Mesendoderm (in vitro differentiated cells): Measurements from ENCODE around the gene FAM120A.

Source experiments
- DNase-seq: peaks from one replicate; pipeline ENCODE4 v3.0.0; 2013
- H2AK5ac ChIP-seq: 2 replicates; pipeline ENCODE4 v1.6.1; 2013; ENCODE audit warnings: low read length, inconsistent platforms
- H2BK120ac ChIP-seq: 2 replicates; pipeline ENCODE4 v1.6.1; 2013; ENCODE audit warnings: low read depth, mild to moderate bottlenecking, low read length, moderate library complexity, mixed read lengths
- H2BK15ac ChIP-seq: replicated peaks from 2 replicates; pipeline ENCODE4 v1.6.1; 2013; ENCODE audit warnings: low read depth, mild to moderate bottlenecking, moderate library complexity
- H2BK5ac ChIP-seq: 2 replicates; pipeline ENCODE4 v1.6.1; 2013; ENCODE audit warnings: low read length, inconsistent platforms
- H3K18ac ChIP-seq: 2 replicates; pipeline ENCODE4 v1.6.1; 2013; ENCODE audit warnings: mild to moderate bottlenecking, low read length, mixed read lengths
- H3K23ac ChIP-seq: one replicate; pipeline ENCODE4 v1.6.1; 2013; ENCODE audit warnings: low read length
- H3K27ac ChIP-seq: 2 replicates; pipeline ENCODE4 v1.5.1; 2013; ENCODE audit warnings: low read depth, mild to moderate bottlenecking, inconsistent platforms, low read length, moderate library complexity
- H3K27me3 ChIP-seq: 2 replicates; pipeline ENCODE4 v1.6.1; 2013; ENCODE audit warnings: low read length, control low read depth, mild to moderate bottlenecking, inconsistent platforms; ENCODE audit not compliant: insufficient read depth, poor library complexity
- H3K36me3 ChIP-seq: 2 replicates; pipeline ENCODE4 v1.6.1; 2013; ENCODE audit warnings: low read length, inconsistent platforms; ENCODE audit not compliant: control insufficient read depth, insufficient read depth
- H3K4ac ChIP-seq: one replicate; pipeline ENCODE4 v1.6.1; 2013; ENCODE audit warnings: low read depth, mild to moderate bottlenecking, low read length, moderate library complexity
- H3K4me1 ChIP-seq: 2 replicates; pipeline ENCODE4 v1.6.1; 2013; ENCODE audit warnings: low read depth, low read length, inconsistent platforms; ENCODE audit not compliant: control insufficient read depth
- H3K4me2 ChIP-seq: 2 replicates; pipeline ENCODE4 v1.6.1; 2013; ENCODE audit warnings: low read length
- H3K4me3 ChIP-seq: 2 replicates; pipeline ENCODE4 v1.5.1; 2013; ENCODE audit warnings: mild to moderate bottlenecking, low read length
- H3K56ac ChIP-seq: one replicate; pipeline ENCODE4 v1.6.1; 2013; ENCODE audit warnings: low read length
- H3K79me1 ChIP-seq: 2 replicates; pipeline ENCODE4 v1.6.1; 2013; ENCODE audit warnings: low read length, inconsistent platforms
- H3K79me2 ChIP-seq: 2 replicates; pipeline ENCODE4 v1.6.1; 2013; ENCODE audit warnings: mild to moderate bottlenecking, low read length; ENCODE audit not compliant: control insufficient read depth, insufficient read depth
- H3K9ac ChIP-seq: 2 replicates; pipeline ENCODE4 v1.6.1; 2013; ENCODE audit warnings: low read length, inconsistent platforms
- H4K5ac ChIP-seq: one replicate; pipeline ENCODE4 v1.6.1; 2013; ENCODE audit warnings: low read length
- H4K8ac ChIP-seq: one replicate; pipeline ENCODE4 v1.6.1; 2013; ENCODE audit warnings: low read depth, mild to moderate bottlenecking, control low read depth, low read length, moderate library complexity
- WGBS: extraction: QIAGEN DNeasy Blood & Tissue Kit; methylation state at CpG from one replicate; pipeline ENCODE4 v1.1.7; 2013; ENCODE audit warnings: low lambda C conversion rate, missing lambda C conversion rate; ENCODE audit not compliant: insufficient coverage; ENCODE audit errors: extremely low coverage; 5-methylcytosine and 5-hydroxymethylcytosine counted together

FAM120A gene

DNA sequence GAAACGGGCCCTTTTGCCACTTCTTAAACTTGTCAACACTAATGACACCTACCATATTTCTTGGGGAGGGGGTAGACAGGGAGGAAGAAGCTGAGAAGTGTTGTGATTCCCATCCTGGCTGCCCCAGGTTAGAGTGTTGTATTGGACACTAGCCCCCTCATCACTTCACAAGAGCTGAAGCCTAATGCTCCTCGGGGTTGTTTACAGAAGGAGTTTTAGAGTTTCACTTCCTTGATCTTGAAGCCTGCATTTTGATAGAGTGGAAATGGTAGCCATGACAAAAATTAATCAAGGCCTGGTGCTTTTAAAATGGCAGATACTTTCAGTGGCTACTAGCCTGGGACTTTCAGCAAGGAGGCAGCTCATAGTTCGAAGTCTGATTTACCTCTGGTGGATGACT, 12.9 kb downstream of the FAM120A start:
- no peak overlapping the region for H2BK5ac ChIP-seq
- peaks cover 17% of the 10 kb centered on the region for H3K79me1 ChIP-seq
- H4K5ac ChIP-seq = no peak overlapping the region
- WGBS = no CpG with 5 or more reads among the region's 3 CpGs
- H3K23ac ChIP-seq = no peak overlapping the region
- peak overlapping the region; percentile 65 for H4K8ac ChIP-seq
- H3K4ac ChIP-seq = no peak overlapping the region
- DNase-seq = no peak
- peak overlapping the region; percentile 64 for H3K18ac ChIP-seq
- no peak overlapping the region for H3K27ac ChIP-seq
- peak overlapping the region; percentile 94 for H2BK120ac ChIP-seq
- no peak overlapping the region for H2BK15ac ChIP-seq
- no peaks in the 10 kb centered on the region for H3K27me3 ChIP-seq
- H3K4me2 ChIP-seq = no peak overlapping the region
- peaks cover 22% of the 10 kb centered on the region for H3K4me1 ChIP-seq
- no peak overlapping the region for H2AK5ac ChIP-seq
- H3K4me3 ChIP-seq = no peak overlapping the region
- H3K36me3 ChIP-seq = no peaks in the 10 kb centered on the region
- H3K9ac ChIP-seq = no peak overlapping the region
- no peak overlapping the region for H3K56ac ChIP-seq
- H3K79me2 ChIP-seq = peaks cover 77% of the 10 kb centered on the region

DNA sequence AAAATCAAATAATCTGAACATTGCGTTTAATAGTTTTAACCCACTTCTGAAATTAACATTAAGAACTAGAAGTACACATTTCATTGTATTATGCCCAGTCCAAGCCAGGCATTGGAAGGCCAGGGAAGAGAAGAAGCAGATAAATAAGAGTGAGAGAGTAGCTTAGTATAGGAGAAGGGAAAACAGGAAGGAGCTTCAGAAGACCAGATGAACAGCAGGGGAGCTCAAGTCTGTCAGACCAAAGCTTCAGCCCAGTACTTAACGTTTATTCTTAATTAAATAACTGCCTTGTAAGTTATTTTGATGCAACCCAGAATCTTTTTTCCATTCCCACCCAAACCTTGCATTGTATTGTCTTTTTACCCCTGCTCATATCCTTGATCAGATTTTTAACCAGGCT, 13.4 kb downstream of the FAM120A start:
- Histone ChIP-seq H3K4me2 (no peak overlapping the region), H3K27ac (no peak overlapping the region), H3K79me1 (peaks cover 15% of the 10 kb centered on the region), H3K9ac (no peak overlapping the region), H2BK5ac (no peak overlapping the region), H3K4me3 (no peak overlapping the region), H3K23ac (no peak overlapping the region), H2BK120ac (no peak overlapping the region), H3K4me1 (peaks cover 22% of the 10 kb centered on the region), H3K4ac (no peak overlapping the region), H3K27me3 (no peaks in the 10 kb centered on the region), H3K36me3 (no peaks in the 10 kb centered on the region), H4K8ac (no peak overlapping the region), H3K79me2 (peaks cover 76% of the 10 kb centered on the region), H3K18ac (no peak overlapping the region), H3K56ac (no peak overlapping the region), H4K5ac (no peak overlapping the region), H2BK15ac (no peak overlapping the region), H2AK5ac (no peak overlapping the region)
- WGBS = no CpG with 5 or more reads among the region's 2 CpGs
- peak; percentile 70 for DNase-seq

DNA sequence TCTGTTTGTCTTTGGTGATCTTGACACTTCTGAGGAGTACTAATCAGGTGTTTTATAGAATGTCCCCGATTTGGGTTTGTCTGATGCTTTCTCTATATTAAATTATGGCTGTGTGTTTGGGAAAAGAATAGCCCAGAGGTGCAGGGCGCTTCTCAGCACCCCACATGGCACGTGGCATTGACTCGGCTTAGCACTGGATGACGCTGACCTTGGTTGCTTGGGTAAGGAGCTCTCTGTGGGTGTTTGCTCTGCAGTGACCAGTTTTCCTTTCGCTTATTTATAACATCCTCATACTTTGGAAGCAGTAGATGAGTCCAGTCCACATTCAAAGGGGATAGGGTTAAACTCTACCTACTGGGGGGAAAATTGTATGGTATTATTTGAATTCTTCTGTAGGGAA, 14.4 kb downstream of the FAM120A start:
- H2AK5ac ChIP-seq = no peak overlapping the region
- no CpG with 5 or more reads among the region's 6 CpGs for WGBS
- no peaks in the 10 kb centered on the region for H3K36me3 ChIP-seq
- no peak overlapping the region for H3K4me3 ChIP-seq
- H3K79me2 ChIP-seq = peaks cover 81% of the 10 kb centered on the region
- no peaks in the 10 kb centered on the region for H3K27me3 ChIP-seq
- H2BK5ac ChIP-seq = no peak overlapping the region
- no peak overlapping the region for H3K18ac ChIP-seq
- H3K23ac ChIP-seq = no peak overlapping the region
- no peak overlapping the region for H3K56ac ChIP-seq
- H2BK120ac ChIP-seq = no peak overlapping the region
- H3K4me2 ChIP-seq = no peak overlapping the region
- H4K8ac ChIP-seq = no peak overlapping the region
- no peak overlapping the region for H4K5ac ChIP-seq
- no peak overlapping the region for H3K27ac ChIP-seq
- H3K79me1 ChIP-seq = peaks cover 13% of the 10 kb centered on the region
- no peak overlapping the region for H3K4ac ChIP-seq
- no peak for DNase-seq
- H2BK15ac ChIP-seq = no peak overlapping the region
- H3K9ac ChIP-seq = no peak overlapping the region
- H3K4me1 ChIP-seq = peaks cover 19% of the 10 kb centered on the region

DNA sequence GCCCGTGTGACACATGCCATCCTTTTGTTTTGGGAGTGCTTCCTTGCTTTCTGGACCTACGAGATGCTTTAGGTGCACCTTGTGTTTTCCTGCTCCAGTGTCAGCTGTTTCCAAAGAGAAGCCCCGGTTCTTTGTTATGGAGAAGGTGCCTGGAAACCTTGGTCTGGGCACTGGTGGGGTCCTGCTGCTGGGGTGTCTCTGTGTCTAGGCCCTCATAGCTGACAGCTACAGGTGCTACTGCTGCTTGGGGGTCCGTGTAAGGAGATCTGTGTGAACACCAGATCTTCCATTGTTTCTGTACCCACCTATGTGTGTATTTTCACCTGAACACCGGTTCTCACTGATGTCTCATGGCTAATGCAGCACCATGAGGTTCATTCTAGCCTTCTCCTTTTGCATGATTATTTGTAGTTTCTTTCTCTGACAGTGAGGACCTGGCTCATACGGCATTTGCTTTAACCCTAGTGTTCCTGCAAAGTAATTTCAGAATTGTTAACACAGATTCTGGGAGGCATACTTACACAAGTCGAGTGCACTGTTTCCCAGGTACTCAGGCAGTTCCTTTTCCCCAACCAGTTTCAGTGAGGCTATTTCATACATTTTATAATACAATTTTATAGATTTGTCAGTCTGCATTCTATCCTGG, 15.1 kb downstream of the FAM120A start:
- H3K79me1 ChIP-seq = peaks cover 13% of the 10 kb centered on the region
- H2AK5ac ChIP-seq = no peak overlapping the region
- H2BK5ac ChIP-seq = peak overlapping the region; percentile 20
- no peak overlapping the region for H3K4me2 ChIP-seq
- no peaks in the 10 kb centered on the region for H3K27me3 ChIP-seq
- no peaks in the 10 kb centered on the region for H3K36me3 ChIP-seq
- no peak overlapping the region for H3K4ac ChIP-seq
- H4K8ac ChIP-seq = no peak overlapping the region
- no peak overlapping the region for H2BK15ac ChIP-seq
- no CpG with 5 or more reads among the region's 7 CpGs for WGBS
- H3K4me1 ChIP-seq = peaks cover 19% of the 10 kb centered on the region
- H3K79me2 ChIP-seq = peaks cover 82% of the 10 kb centered on the region
- no peak overlapping the region for H3K27ac ChIP-seq
- H3K56ac ChIP-seq = no peak overlapping the region
- H3K18ac ChIP-seq = no peak overlapping the region
- peak overlapping the region; percentile 32 for H3K23ac ChIP-seq
- H2BK120ac ChIP-seq = no peak overlapping the region
- H3K4me3 ChIP-seq = no peak overlapping the region
- DNase-seq = no peak
- H4K5ac ChIP-seq = no peak overlapping the region
- no peak overlapping the region for H3K9ac ChIP-seq

DNA sequence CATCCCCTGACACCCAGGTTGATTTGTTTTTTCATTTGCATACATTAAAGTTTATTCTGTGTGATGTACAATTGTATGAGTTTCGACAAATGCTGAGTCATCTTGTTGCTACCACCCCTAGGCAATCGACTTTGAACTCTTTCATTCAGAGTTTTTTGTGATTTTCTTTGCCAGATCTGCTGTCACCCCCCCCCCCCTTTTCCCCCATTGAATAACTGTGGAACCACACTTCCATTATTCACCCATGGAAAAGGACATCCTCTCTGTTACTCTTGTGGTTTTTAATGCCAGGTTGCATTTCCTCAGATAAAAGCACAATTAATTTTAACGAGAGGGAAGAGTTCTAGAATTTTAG, 15.6 kb downstream of the FAM120A start:
- Histone ChIP-seq H3K4me1 (peaks cover 19% of the 10 kb centered on the region), H3K4me3 (no peak overlapping the region), H2BK5ac (no peak overlapping the region), H3K4ac (no peak overlapping the region), H3K79me2 (peaks cover 78% of the 10 kb centered on the region), H3K56ac (no peak overlapping the region), H2BK120ac (no peak overlapping the region), H3K23ac (no peak overlapping the region), H4K8ac (no peak overlapping the region), H3K9ac (no peak overlapping the region), H3K4me2 (no peak overlapping the region), H3K36me3 (no peaks in the 10 kb centered on the region), H3K18ac (no peak overlapping the region), H4K5ac (no peak overlapping the region), H2BK15ac (no peak overlapping the region), H3K27ac (no peak overlapping the region), H3K27me3 (no peaks in the 10 kb centered on the region), H2AK5ac (no peak overlapping the region), H3K79me1 (peaks cover 13% of the 10 kb centered on the region)
- WGBS = no CpG with 5 or more reads among the region's 3 CpGs
- no peak for DNase-seq

DNA sequence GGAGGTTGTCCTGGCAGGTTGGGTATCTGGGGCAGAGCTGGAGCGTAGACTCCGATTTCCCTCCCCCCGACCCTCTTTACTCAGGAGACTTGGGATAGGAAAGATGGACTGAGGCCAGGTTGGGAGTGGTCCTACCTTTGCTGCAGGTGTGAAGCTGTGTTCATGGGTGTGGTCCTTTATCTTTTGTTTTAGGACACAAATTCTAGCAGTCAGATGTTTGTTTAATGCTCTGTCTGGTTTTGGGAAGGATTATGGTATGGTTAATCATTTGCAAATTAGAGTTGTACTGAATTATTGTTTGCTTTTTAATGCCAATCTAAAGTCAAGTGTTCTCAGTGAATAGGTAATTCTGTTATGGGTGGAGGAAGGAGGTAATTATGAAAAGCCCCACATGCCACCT, 16.0 kb downstream of the FAM120A start:
- Histone ChIP-seq H3K4me3 (no peak overlapping the region), H2BK5ac (no peak overlapping the region), H3K27me3 (no peaks in the 10 kb centered on the region), H2AK5ac (no peak overlapping the region), H4K5ac (no peak overlapping the region), H2BK15ac (no peak overlapping the region), H3K4ac (no peak overlapping the region), H3K79me2 (peaks cover 76% of the 10 kb centered on the region), H3K18ac (no peak overlapping the region), H3K23ac (no peak overlapping the region), H3K36me3 (no peaks in the 10 kb centered on the region), H3K56ac (no peak overlapping the region), H2BK120ac (no peak overlapping the region), H3K79me1 (peaks cover 14% of the 10 kb centered on the region), H3K4me2 (no peak overlapping the region), H4K8ac (no peak overlapping the region), H3K4me1 (peaks cover 19% of the 10 kb centered on the region), H3K27ac (no peak overlapping the region), H3K9ac (no peak overlapping the region)
- no peak for DNase-seq
- no CpG with 5 or more reads among the region's 3 CpGs for whole genome bisulfite sequencing
